NOMO-1 treated with DMSO at 0.1 percent for 48 hours (cell line): Measurements from ENCODE around the gene GNAQ.
"Not testable (repeated sequence)": the region's sequence is repeated elsewhere in the genome, so short reads cannot be mapped to it uniquely, and the experiment has no call there.

Experiments used
- DNase-seq: peaks from one replicate; lab custom pipeline; 2025; ENCODE audit not compliant: unreplicated experiment; lab: John Stamatoyannopoulos, UW

The GNAQ gene

DNA sequence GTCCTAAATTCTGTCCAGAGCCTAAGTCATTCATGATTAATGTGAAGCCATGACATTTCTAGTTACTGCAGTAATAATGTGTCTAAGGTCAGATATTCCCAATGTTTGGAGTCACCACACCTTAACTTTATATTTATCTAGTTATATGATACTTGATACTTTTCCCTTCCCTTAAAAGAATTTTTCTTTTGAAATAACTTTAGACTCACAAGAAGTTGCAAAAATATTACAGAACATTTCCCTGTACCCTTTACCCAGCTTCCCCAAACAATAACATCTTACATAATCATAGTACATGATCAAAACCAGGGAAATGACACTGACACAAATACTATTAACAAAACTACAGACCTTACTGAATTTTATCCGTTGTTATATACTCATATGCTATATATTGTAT lies 233.5 kb downstream of the GNAQ start:
- no peak for DNase-seq

DNA sequence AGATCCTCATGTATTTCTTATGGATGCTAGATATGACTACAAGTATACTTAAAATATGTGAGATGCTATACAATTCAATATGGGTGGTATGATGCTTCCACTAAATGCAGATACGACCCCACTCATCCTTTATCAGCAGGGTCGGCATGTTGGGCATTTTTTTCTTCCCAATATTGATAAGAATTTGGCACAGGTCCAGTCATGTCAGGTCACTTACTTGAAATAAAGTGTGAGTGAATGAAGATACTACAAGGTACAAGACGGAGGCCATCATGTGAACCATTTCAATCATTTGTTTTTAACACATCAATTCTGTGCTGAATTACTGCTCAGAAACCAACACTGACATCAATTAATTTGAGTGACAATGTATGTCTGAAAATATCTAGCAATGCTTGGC lies 236.6 kb downstream of the GNAQ start:
- DNase-seq: no peak

DNA sequence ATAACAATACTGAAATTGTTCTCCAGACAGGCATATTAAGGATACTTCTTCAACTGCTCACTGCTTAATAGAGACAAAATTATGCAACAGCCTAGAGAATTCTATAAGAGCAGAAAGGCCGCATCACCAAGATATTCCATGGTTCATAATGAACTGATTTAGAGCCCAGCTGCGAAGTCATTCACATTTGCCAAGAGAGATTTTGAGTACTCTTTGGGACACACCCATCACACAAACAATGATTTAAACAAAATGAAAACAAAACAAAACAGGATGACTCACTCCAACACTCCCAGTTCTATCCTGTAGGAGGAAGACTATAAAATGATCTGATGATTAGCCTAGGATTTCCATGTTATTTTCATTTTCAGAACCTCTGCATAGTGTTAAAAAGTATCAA lies 237.8 kb downstream of the GNAQ start:
- no peak for DNase-seq

DNA sequence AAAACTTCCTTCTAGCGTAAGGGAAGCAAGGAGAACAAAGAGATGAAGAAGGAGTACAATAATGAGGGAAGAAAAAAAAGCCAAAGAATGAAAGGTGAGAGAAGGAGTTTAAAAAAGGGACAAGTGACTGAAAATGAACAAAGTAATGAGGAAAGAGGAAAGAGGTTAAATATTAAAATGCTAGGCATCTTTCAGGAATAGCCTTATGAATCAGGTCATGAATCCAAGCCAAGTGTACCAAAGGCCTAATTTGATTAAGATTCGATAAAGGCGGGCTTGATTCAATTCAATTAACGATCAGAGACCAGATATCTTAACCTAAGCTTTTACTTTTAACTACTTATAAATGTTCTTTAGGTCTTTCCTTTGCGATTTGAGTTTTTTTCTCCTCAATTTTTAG lies 241.7 kb downstream of the GNAQ start:
- DNase-seq: no peak

DNA sequence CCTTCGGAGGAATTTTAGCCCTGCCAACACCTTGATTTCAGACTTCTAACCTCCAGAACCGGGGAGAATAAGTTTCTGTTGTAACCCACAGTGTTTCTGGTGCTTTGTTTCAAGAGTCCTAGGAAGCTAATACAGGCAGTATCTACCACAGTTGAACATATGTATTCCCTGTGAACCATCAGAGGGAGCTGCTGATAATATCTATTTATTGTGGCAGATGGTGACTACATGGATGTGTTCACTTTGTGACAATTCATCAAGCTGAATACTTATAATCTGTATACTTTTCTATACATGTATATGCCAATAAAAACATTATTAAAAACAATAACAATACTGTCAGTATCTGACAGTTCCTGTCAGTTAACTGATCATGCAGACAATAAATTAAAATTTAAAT lies 246.3 kb downstream of the GNAQ start:
- no peak for DNase-seq

DNA sequence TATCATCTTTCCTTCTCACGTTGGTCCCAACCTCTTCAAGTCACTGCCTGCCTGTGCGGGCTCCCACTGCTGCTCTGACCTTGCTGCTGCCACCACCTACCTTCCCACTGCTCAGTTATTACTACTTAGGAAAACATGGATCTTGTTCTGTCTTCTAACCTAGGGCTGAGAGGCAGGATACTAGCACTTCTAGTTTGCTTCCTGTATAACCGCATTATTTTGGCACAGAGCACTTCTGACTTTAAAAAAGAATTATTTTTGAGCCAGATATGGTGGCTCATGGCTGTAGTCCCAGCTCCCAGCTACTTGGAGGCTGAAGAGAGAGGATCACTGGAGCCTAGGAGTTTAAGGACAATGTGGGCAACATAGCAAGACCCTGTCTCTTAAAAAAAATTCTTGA lies 248.1 kb downstream of the GNAQ start:
- no peak for DNase-seq

DNA sequence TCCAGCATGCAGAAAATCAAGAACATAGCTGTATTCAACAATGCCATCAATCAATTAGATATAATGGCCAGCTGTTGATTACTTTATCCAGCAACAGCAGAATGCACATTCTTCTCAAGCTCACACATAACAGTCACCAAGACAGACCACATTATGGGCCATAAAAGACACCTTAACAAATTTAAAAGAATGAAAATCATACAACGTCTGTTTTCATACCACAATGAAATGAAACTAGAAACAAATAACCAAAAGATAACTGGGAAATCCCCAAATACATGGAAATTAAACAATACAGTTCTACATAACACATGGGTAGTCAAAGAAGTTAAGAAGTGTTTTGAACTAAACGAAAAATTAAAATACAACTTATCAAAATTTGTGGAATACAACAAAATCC lies 252.6 kb downstream of the GNAQ start:
- DNase-seq: no peak

DNA sequence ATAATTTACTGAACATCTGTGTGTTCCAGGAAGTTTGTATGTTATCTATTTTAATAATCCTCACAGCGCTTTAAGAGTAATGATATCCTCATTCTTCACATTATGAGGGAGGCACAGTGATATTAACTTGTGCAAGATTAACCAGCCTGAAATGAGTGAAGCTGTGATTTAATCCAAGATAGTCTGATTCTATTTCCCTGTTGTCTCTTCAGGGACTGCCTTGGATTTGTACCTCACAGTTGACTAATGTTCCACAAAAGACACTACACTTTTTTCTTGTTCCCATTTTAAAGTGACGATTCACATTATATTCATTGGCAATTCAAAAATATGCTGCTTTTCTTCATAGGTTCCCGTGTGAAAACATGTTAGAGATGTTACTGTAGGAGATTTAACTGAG lies 258.2 kb downstream of the GNAQ start:
- no peak for DNase-seq

DNA sequence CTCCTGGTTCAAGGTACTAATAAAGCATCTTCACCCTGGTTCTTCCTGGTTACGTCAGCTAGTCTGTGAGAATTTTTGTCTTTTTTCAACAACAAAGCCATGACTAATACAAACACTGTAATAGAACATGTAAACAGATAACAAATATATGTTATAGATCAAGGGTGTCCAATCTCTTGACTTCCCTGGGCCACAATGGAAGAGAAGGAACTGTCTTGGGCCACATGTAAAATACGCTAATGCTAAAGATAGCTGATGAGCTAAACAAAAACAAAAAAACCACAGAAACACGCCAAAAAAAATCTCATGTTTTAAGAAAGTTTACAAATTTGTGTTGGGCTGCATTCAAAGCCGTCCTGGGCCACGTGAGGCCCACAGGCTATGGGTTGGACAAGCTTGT lies 259.0 kb downstream of the GNAQ start:
- DNase-seq: no peak

DNA sequence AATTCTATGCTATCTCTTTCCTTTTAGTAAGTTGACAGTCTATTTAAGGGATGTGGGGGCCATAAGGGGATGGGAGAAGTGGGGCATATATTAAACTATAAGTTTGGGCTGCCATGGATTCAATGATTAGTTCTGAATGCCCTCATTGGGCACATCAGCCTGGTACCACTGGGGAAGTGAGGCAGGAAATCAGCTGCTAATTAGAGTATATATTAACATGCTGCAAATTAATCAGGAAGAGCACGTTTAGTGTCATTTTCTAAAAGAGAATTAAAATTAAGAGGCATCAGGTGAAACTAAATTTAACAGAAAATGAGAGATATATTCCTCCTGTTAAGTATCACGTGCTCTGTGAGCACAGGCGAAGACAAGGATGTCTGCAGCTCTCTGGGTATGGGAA lies 260.4 kb downstream of the GNAQ start:
- no peak for DNase-seq

DNA sequence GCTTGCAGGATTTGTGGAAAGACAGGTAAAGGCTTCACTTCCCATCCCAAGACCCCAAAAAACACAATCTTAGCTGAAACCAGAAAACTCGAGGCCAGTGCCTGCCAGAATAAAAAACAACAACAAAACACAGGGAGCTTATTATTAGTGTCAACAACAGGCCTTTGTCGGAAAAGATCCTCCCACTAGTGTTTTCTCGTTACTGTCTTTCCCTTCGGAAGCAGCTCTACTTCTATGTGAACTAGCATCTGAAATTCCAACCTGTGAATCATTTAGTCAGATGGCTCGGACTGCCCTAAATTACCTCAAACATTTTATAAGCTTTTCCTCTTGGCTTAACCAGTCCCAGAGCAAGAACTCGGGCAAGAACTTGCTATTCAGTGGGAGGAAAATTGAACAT lies 261.3 kb downstream of the GNAQ start:
- no peak for DNase-seq

DNA sequence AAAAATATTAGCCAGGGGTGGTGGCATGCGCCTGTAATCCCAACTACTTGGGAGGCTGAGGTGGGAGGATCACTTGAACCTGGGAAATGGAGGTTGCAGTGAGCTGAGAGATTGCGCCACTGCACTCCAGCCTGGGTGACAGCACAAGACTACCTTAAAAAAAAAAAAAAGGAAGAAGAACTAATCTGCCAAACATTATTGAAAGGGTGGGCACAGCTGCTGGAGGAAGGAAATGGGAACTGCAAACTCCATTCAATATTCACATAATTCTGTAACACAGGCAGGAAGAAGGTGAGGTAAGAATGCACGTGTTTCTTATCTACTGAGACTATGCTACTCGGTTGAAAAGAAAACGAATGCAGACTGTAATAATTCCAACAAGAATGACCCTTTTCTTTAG lies 262.4 kb downstream of the GNAQ start:
- DNase-seq: peak; percentile 35

DNA sequence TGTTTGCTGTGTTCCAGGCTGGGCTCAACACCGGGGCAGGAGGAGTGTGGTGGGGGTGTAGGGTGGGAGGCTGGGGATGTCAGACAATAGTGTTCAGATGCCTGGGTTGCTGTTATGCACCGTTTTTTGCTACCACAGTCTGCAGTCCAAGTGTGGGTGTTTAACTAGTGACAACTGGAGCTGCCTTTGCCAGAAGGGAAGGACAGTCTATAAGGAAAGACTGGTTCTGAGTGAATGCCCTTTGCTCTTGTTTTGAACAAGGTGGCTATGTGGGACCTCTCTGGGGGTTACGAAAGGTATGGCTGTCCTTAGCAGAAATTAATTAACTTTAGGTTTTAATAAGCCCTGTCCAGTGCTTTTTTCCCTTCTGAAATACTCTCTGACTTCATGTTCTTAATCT lies 265.0 kb downstream of the GNAQ start:
- no peak for DNase-seq

DNA sequence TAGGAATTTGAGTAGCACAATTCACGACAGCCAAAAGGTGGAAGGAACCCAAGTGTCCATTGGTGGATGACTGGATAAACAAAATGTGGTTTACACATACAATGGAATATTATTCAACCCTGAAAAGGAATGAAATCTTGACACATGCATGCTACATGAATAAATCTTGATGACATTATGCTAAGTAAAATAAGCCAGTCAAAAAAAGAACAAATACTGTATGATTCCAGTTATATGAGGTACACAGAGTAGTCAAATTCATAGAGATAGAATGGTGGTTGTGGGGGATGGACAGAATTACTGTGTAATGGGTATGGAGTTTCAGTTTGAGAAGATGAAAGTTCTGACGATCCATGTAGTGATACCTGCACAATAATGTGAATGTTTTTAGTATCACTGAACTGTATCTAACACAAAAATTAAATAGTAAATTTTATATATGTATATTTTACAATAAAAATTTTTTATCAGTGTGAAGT lies 265.8 kb downstream of the GNAQ start:
- DNase-seq: no peak

DNA sequence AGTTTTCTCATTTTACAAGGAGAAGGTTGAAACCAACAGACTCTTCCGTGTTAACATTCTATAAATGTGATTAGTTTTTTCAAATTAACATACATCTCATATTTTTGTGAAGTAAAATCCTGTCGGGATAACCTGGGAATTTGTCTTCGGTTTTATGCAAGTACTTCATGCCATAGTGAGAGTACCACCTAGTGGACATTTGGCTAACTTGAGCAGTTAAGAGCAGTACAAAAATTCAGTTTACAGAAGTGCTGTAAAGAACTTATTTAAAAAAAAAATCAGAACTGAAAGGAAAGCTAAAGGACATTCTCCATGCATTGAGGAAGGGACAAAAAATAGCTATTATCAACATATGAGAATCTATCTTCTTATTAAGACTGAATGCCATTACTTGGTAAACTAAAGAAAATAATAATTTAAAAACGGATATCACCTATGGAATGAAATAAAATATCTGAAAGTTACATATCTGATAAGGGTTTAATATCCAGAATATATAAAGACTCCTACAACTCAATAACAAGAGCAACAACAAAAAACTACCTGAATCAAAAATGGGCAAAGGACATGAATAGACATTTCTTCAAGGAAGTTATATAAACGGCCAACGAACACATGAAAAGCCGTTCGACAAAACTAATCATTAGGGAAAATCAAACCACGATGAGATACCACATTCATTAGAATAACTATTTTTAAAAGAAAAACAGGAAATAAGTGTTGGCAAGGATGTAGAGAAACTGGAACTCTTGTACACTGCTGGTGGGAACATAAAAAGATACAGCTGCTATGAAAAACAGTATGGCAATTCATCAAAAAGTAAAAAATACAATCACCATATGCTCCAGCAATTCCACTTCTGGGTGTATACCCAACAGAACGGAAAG lies 266.5 kb downstream of the GNAQ start:
- no peak for DNase-seq

DNA sequence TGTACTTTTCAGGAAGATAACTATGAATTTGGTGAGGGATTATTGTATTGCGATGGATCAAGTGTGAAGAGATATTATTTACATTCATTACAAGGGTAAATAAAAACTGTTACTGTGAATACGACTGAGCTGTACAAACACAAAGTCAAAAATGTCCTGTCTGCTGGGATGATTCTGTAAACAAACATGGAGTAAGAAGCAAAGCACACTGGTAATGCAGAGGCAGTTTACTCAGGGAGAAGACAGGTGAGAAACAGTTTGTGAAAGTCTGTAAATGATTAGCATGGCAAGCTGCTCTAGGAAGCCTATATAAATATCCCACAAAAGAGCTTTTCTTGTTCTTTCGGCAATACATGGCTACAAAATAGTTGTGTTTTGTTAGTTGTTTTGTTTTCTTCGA lies 268.0 kb downstream of the GNAQ start:
- no peak for DNase-seq

DNA sequence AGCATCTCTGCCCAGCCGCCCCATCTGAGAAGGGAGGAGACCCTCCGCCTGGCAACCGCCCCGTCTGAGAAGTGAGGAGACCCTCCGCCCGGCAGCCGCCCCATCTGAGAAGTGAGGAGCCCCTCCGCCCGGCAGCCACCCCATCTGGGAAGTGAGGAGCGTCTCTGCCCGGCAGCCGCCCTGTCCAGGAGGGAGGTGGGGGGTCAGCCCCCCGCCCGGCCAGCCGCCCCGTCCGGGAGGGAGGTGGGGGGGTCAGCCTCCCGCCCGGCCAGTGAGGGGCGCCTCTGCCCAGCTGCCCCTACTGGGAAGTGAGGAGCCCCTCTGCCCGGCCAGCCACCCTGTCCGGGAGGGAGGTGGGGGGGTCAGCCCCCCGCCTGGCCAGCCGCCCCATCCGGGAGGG lies 270.7 kb downstream of the GNAQ start:
- DNase-seq: not testable (repeated sequence)

DNA sequence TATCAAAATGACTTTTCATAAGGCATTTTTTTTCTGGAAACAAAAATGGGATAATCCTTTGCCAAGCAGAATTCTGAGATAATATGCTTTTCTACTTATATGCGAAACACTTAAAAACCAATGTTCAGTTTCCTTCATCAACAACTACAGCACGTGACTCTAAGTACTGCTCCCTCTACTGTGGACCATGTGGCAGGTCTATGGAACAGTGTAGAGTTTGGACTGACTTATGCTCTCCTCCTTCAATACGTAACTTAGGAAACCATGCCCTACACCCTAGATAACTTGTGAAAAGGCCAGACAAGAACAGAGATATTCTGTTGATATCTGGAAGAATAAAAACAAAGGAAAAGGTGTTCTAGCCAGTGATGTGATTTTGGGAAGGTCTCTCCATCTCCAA lies 272.2 kb downstream of the GNAQ start:
- DNase-seq: no peak

DNA sequence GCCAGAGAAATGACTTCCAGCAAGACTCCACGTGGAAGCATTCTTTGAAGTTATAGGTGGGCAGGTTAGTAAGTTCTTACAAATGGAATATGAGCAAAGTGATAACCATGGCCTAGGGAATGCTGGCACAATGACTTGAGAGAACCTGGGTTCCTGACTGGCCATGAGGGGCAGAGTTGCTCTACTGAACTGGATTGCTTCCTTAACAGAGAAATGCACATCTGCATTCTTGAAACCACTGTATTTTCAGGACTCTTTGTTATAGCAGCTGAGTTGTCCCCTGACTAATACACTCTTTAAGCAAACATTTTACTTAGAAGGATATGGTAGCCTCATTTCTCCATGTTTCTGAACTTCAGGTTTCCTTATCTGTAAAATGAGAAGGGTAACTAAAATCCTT lies 275.2 kb downstream of the GNAQ start:
- no peak for DNase-seq

DNA sequence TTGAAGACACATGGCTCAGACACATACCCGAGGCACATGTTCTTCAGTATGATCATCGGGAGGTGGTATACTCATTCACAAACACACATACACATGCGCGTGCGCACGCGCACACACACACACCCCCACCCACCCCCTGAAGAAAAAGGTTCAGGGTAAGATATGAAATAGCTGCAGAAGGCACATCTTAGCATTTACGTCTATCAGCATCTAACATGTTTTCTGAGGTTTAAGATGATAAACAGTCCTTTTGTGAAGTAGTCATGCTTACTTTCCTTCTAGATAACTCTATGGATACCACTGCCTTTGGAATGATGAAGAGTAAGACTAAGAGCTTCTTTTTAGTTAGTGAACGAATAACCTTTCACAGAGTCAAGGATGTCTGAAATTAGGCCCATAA lies 278.4 kb downstream of the GNAQ start:
- no peak for DNase-seq

DNA sequence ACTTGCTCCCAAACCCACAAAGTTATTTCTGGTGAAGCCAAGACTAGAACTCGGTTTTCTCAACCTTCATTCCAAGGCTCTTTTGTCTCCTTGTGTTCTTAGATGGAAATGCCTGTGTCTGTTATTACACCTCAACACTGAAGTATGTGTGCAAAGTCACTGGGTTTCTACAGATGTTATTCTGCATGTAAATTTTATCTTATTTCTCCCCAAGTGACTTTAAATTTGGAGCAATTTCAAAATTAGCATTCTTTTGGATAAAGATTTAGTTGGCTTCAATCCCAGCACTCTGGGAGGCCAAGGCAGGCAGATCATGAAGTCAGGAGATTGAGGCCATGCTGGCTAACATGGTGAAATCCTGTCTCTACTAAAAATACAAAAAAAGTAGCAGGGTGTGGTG lies 279.1 kb downstream of the GNAQ start:
- no peak for DNase-seq

DNA sequence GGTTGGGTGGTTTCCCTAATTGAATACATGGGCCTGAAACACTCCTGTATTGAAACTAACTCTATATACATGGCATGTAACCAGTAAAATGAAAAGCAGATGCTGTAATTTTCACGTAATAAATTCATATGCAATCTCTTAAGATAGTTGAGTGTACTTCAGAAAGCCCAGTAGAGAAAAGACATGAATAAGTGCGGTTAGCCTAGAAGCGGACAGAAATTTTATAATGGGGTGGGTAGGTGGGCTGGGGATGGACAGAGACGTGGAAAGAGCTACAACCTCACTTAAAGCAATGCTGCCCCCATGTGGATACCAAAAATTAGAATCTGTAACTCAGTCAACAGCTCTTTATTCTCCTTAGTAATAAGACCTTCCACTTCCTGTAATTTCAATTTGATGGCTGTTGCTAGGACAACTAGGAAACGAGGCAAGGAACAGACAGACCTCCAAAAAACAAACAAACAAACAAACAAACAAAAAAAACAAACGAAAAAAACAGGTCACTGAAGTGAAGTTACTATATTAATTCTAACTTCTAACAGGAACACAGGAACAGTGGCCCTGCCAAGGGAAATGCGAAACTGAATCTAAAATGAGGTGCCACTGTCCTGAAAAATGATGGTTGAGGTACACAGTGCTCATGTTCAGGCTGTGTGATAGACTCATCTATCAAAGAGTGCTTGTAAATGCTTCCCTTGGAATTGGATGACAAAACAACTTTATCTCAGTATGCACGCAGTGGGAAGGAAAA lies 280.1 kb downstream of the GNAQ start:
- DNase-seq: peak; percentile 38
